A673 (cell line): ENCODE data around the gene CDC42BPG. TPM values are rescaled to one million over a fixed set of nuclear protein-coding genes. Genes with fewer than 3 reads are reported as not detected.

Source experiments
- BruUV-seq: library from RNA; stranded (reverse); fragments of 400-500 nt; replicated peaks from 2 replicates; lab custom pipeline; 2021; lab: Mats Ljungman, UMichigan
- CTCF ChIA-PET: fragments of 300-600 bp; sonication (Branson Sonifier 250); formaldehyde crosslinking; loops from one replicate; lab custom pipeline; 2022; ENCODE audit warnings: antibody characterized with exemption; lab: Charles Lee
- POLR2A ChIA-PET: fragments of 300-600 bp; sonication (Branson Sonifier 250); formaldehyde crosslinking; loops from one replicate; lab custom pipeline; 2022; ENCODE audit warnings: antibody characterized with exemption; ENCODE audit not compliant: low non-redundant PET; lab: Charles Lee
- DNase-seq: peaks from one replicate; pipeline ENCODE4 v3.0.0-alpha.2; 2015; ENCODE audit warnings: low spot score
- H3K27ac ChIP-seq: fragments of 200-600 bp; sonication (generic); 2 replicates; pipeline ENCODE4 v1.5.1; 2016; ENCODE audit warnings: mixed run types, low read depth, mild to moderate bottlenecking, mixed read lengths, antibody characterized with exemption, low read length; ENCODE audit not compliant: poor library complexity, severe bottlenecking
- H3K27me3 ChIP-seq: fragments of 200-600 bp; sonication (generic); replicated peaks from 2 replicates; pipeline ENCODE4 v1.6.1; 2017; ENCODE audit warnings: mixed run types, low read depth, mild to moderate bottlenecking, mixed read lengths, antibody characterized with exemption, low read length; ENCODE audit not compliant: insufficient read depth, poor library complexity
- H3K36me3 ChIP-seq: fragments of 200-600 bp; sonication (generic); 2 replicates; pipeline ENCODE4 v1.6.1; 2016; ENCODE audit warnings: mixed run types, mild to moderate bottlenecking, mixed read lengths, antibody characterized with exemption, low read length; ENCODE audit not compliant: insufficient read depth, poor library complexity, severe bottlenecking
- H3K4me1 ChIP-seq: fragments of 200-600 bp; sonication (generic); 2 replicates; pipeline ENCODE4 v1.6.1; 2017; ENCODE audit warnings: mixed run types, mild to moderate bottlenecking, mixed read lengths, antibody characterized with exemption, low read length; ENCODE audit not compliant: insufficient read depth, poor library complexity, severe bottlenecking
- H3K4me3 ChIP-seq: fragments of 200-600 bp; sonication (generic); 2 replicates; pipeline ENCODE4 v1.5.1; 2016; ENCODE audit warnings: low read depth, mixed run types, mild to moderate bottlenecking, mixed read lengths, low read length; ENCODE audit not compliant: poor library complexity, severe bottlenecking
- H3K9me3 ChIP-seq: fragments of 200-600 bp; sonication (generic); 2 replicates; pipeline ENCODE4 v1.6.1; 2016; ENCODE audit warnings: mixed run types, low read depth, mild to moderate bottlenecking, mixed read lengths, antibody characterized with exemption, low read length; ENCODE audit not compliant: poor library complexity, severe bottlenecking
- CTCF ChIP-seq: fragments of 300-800, 200-600 bp; sonication (generic); conservative IDR thresholded peaks from 2 replicates; pipeline ENCODE4 v1.5.1; 2017; ENCODE audit warnings: low read depth, mild to moderate bottlenecking, antibody characterized with exemption, low read length, moderate library complexity, mixed read lengths
- EZH2 ChIP-seq: fragments of 200-600 bp; sonication (generic); IDR thresholded peaks from 2 replicates; pipeline ENCODE4 v1.6.1; 2017; ENCODE audit warnings: borderline replicate concordance, low read depth, mild to moderate bottlenecking, mixed read lengths, antibody characterized with exemption, low read length; ENCODE audit not compliant: poor library complexity, severe bottlenecking
- intact Hi-C: fragments of 100-400 bp; cut with micrococcal nuclease; formaldehyde crosslinking; loops from one replicate; pipeline ENCODE4 v1.10.0; 2022; ENCODE audit not compliant: unreplicated experiment
- total RNA-seq: library from RNA; stranded (reverse); gene quantifications from 2 replicates; pipeline ENCODE4 v1.2.3, GENCODE V29; 2021

The CDC42BPG gene
- total RNA-seq, 1 experiment from 2014 or later = 4.6 TPM

- POLR2A ChIA-PET = interaction anchor here (0.6 kb wide), 1 partner anchor 201 kb away, joined by 3 read pairs; no protein-coding TSS in a partner anchor
- TF ChIP-seq CTCF (no peak), EZH2 (no peak)
- CTCF ChIA-PET = no interaction called here
- DNase-seq = no peak
- Histone ChIP-seq H3K27ac (no peak overlapping the region), H3K4me1 (peaks cover 22% of the 10 kb centered on the region), H3K36me3 (peaks cover 14% of the 10 kb centered on the region), H3K9me3 (no peaks in the 10 kb centered on the region), H3K27me3 (no peaks in the 10 kb centered on the region), H3K4me3 (no peak overlapping the region)
- BruUV-seq = no TSS peak
- intact Hi-C loops = no loop called here
Observed at GRCh38 chr11:64874308-64875240, 30.1 kb upstream of the CDC42BPG start.

- ChIA-PET POLR2A (interaction anchor here (0.6 kb wide), 1 partner anchor 839 kb away, joined by 16 read pairs; no protein-coding TSS in a partner anchor), CTCF (no interaction called here)
- Histone ChIP-seq H3K27ac (no peak overlapping the region), H3K36me3 (peaks cover 14% of the 10 kb centered on the region), H3K9me3 (no peaks in the 10 kb centered on the region), H3K4me1 (peaks cover 20% of the 10 kb centered on the region), H3K4me3 (no peak overlapping the region), H3K27me3 (no peaks in the 10 kb centered on the region)
- DNase-seq = no peak
- BruUV-seq = no TSS peak
- intact Hi-C loops = no loop called here
- TF ChIP-seq EZH2 (no peak), CTCF (no peak)
Observed at GRCh38 chr11:64872790-64873488, 28.5 kb upstream of the CDC42BPG start.

- peaks cover 14% of the 10 kb centered on the region for H3K36me3 ChIP-seq
- H3K27me3 ChIP-seq = no peaks in the 10 kb centered on the region
- no peak overlapping the region for H3K27ac ChIP-seq
- BruUV-seq = no TSS peak
- no peak for DNase-seq
- no peak overlapping the region for H3K4me3 ChIP-seq
- ChIA-PET CTCF (no interaction called here), POLR2A (interaction anchor here (0.6 kb wide), 1 partner anchor 13 kb away, joined by 3 read pairs; no protein-coding TSS in a partner anchor)
- TF ChIP-seq CTCF (no peak), EZH2 (no peak)
- intact Hi-C loops = no loop called here
- no peaks in the 10 kb centered on the region for H3K9me3 ChIP-seq
- H3K4me1 ChIP-seq = peaks cover 9% of the 10 kb centered on the region
Observed at GRCh38 chr11:64871492-64871891, 27.0 kb upstream of the CDC42BPG start.
